Adrenal gland (tissue), 5 donors: ENCODE data around the gene ACVR1B.

Experiments
- POLR2A ChIP-seq, 2 donors: fragments of 450-650 bp; IDR thresholded peaks; one replicate each; pipeline ENCODE4 v1.6.1; 2017; ENCODE audit warnings: antibody characterized with exemption in 2 of 2, mild to moderate bottlenecking in 2 of 2, moderate library complexity in 1 of 2
- TF ChIP-seq, protein P1 (sequence below), 6 experiments: fragments of 450-650 bp in 4 of 6; fragments of 200-600 bp in 2 of 6; sonication (generic) in 1 of 6; IDR thresholded peaks; 1 replicate in 5 of 6; 2 replicates in 1 of 6; pipeline versions ENCODE4 v1.5.1 to v1.8.0; 2016 to 2021; ENCODE audit warnings: antibody characterized with exemption in 6 of 6, mild to moderate bottlenecking in 2 of 6, moderate library complexity in 1 of 6
- donor health status: DM: no; HTN: no; CAD: no.

DNA sequence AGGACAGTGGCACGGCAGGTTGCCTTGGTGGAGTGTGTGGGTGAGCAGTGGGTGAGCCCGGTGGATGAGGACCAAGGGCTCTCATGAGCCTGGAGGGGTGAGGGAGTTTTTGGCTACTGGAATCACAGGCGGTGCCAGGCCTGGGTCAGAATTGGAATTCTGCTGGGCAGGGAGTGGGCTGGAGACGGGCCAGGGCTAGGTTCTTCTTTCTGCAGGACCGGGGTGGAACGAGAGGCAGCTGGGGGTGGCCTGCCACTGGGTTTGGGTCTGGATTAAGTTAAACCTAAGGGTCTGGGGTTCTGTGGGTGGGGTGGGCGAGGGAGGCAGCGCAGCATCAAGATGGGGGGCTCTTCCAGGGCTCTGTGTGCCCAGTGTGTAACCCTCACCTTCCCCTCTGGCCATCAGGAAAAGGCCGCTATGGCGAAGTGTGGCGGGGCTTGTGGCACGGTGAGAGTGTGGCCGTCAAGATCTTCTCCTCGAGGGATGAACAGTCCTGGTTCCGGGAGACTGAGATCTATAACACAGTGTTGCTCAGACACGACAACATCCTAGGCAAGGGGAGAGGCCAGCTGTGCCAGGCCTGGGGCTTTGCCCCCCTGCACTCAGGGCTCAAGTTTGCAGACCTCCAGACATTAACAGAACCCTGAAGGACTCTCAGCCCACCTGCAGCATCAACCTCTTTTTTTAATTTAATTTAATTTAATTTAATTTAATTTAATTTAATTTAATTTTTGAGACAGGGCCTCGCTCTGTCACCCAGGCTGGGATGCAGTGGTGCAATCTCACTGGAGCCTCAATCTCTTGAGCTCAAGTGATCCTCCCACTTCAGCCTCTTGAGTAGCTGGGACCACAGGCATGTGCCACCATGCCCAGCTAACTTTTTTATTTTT lies 37.2 kb upstream of the ACVR1B start:
- TF ChIP-seq, protein P1, sequence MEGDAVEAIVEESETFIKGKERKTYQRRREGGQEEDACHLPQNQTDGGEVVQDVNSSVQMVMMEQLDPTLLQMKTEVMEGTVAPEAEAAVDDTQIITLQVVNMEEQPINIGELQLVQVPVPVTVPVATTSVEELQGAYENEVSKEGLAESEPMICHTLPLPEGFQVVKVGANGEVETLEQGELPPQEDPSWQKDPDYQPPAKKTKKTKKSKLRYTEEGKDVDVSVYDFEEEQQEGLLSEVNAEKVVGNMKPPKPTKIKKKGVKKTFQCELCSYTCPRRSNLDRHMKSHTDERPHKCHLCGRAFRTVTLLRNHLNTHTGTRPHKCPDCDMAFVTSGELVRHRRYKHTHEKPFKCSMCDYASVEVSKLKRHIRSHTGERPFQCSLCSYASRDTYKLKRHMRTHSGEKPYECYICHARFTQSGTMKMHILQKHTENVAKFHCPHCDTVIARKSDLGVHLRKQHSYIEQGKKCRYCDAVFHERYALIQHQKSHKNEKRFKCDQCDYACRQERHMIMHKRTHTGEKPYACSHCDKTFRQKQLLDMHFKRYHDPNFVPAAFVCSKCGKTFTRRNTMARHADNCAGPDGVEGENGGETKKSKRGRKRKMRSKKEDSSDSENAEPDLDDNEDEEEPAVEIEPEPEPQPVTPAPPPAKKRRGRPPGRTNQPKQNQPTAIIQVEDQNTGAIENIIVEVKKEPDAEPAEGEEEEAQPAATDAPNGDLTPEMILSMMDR (IDR thresholded peaks at IDR 0.05), result no peak
- no peak for TF ChIP-seq POLR2A (IDR thresholded peaks at IDR 0.05)
